Osteoblast (primary cell): Measurements from ENCODE around the gene FOXJ1. TPM values are rescaled to one million over a fixed set of nuclear protein-coding genes. Genes with fewer than 3 reads are reported as not detected.

Source experiments
- DNase-seq: peaks from one replicate; pipeline ENCODE4 v3.0.0; 2011; ENCODE audit warnings: low spot score, mixed read lengths; ENCODE audit not compliant: insufficient read length; ENCODE audit errors: missing footprints
- H2AFZ ChIP-seq: 2 replicates; pipeline ENCODE4 v1.6.0; 2011; ENCODE audit warnings: mild to moderate bottlenecking, low read length
- H3K27ac ChIP-seq: 2 replicates; pipeline ENCODE4 v1.5.1; 2011; ENCODE audit warnings: mild to moderate bottlenecking, low read depth, low read length, moderate library complexity
- H3K27me3 ChIP-seq: 2 replicates; pipeline ENCODE4 v1.6.0; 2012; ENCODE audit warnings: mild to moderate bottlenecking, control low read depth, inconsistent platforms, low read length, moderate library complexity; ENCODE audit not compliant: insufficient read depth
- H3K36me3 ChIP-seq: 2 replicates; pipeline ENCODE4 v1.5.1; 2011; ENCODE audit warnings: mild to moderate bottlenecking, low read length, control low read depth, moderate library complexity; ENCODE audit not compliant: insufficient read depth
- H3K4me1 ChIP-seq: 2 replicates; pipeline ENCODE4 v1.5.1; 2011; ENCODE audit warnings: mild to moderate bottlenecking, low read length, control low read depth, moderate library complexity; ENCODE audit not compliant: insufficient read depth
- H3K4me2 ChIP-seq: 2 replicates; pipeline ENCODE4 v1.6.0; 2011; ENCODE audit warnings: mild to moderate bottlenecking, low read length; ENCODE audit not compliant: insufficient read depth
- H3K4me3 ChIP-seq: fragments of 200-600 bp; sonication (generic); 3 replicates; pipeline ENCODE4 v1.5.1; 2012; ENCODE audit warnings: mild to moderate bottlenecking, low read length, inconsistent platforms; ENCODE audit not compliant: insufficient read depth
- H3K79me2 ChIP-seq: 2 replicates; pipeline ENCODE4 v1.6.0; 2012; ENCODE audit warnings: mild to moderate bottlenecking, low read length, control low read depth, inconsistent platforms; ENCODE audit not compliant: insufficient read depth
- H3K9me3 ChIP-seq: 2 replicates; pipeline ENCODE4 v1.5.1; 2011; ENCODE audit warnings: low read depth, low read length, control low read depth
- H4K20me1 ChIP-seq: 2 replicates; pipeline ENCODE4 v1.6.0; 2012; ENCODE audit warnings: mild to moderate bottlenecking, low read length, control low read depth; ENCODE audit not compliant: insufficient read depth
- total RNA-seq: library from RNA; depleted of rRNA; stranded (reverse); fragments of >200 nt; gene quantifications from 2 replicates; pipeline ENCODE4 v1.2.3, GENCODE V29; 2012
- TF ChIP-seq, protein P1 (sequence below): IDR thresholded peaks from 2 replicates; pipeline ENCODE4 v1.5.1; 2011; ENCODE audit warnings: mild to moderate bottlenecking, low read depth, low read length, moderate library complexity; ENCODE audit errors: extremely low read depth

The FOXJ1 gene
- total RNA-seq, 1 donor, result not detected

DNA sequence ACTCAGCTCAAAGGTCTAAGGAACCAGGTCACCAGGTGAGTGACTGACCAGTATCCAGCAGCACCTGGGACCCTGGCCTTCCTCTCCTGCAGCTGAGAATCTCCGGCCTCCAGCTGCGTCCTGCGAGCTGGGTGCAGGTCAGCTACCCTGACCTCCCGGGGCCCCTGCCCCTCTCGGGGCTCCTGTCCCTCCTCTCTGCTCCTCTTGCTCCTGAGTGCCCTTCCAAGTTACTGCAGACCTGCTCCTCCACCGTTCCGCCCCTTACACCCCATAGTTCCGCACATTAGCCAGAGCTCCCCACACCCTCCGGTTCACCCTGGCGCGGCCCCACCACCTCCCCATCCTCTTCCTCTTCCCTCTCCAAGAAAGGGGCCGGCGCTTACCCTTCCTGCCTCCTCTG is 10.6 kb downstream of the FOXJ1 start:
- H2AFZ ChIP-seq, result no peak overlapping the region
- peak; percentile 62 for DNase-seq
- no peaks in the 10 kb centered on the region for H3K36me3 ChIP-seq
- no peaks in the 10 kb centered on the region for H3K4me1 ChIP-seq
- H3K27ac ChIP-seq, result no peak overlapping the region
- no peaks in the 10 kb centered on the region for H3K9me3 ChIP-seq
- no peaks in the 10 kb centered on the region for H4K20me1 ChIP-seq
- TF ChIP-seq, protein P1, sequence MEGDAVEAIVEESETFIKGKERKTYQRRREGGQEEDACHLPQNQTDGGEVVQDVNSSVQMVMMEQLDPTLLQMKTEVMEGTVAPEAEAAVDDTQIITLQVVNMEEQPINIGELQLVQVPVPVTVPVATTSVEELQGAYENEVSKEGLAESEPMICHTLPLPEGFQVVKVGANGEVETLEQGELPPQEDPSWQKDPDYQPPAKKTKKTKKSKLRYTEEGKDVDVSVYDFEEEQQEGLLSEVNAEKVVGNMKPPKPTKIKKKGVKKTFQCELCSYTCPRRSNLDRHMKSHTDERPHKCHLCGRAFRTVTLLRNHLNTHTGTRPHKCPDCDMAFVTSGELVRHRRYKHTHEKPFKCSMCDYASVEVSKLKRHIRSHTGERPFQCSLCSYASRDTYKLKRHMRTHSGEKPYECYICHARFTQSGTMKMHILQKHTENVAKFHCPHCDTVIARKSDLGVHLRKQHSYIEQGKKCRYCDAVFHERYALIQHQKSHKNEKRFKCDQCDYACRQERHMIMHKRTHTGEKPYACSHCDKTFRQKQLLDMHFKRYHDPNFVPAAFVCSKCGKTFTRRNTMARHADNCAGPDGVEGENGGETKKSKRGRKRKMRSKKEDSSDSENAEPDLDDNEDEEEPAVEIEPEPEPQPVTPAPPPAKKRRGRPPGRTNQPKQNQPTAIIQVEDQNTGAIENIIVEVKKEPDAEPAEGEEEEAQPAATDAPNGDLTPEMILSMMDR, result no peak
- no peak overlapping the region for H3K4me3 ChIP-seq
- no peak overlapping the region for H3K4me2 ChIP-seq
- no peaks in the 10 kb centered on the region for H3K79me2 ChIP-seq
- peaks cover 35% of the 10 kb centered on the region for H3K27me3 ChIP-seq

- peaks cover 4% of the 10 kb centered on the region for H3K4me1 ChIP-seq
- H3K9me3 ChIP-seq, result no peaks in the 10 kb centered on the region
- peak; percentile 62 for DNase-seq
- peaks cover 8% of the 10 kb centered on the region for H3K27me3 ChIP-seq
- H3K79me2 ChIP-seq, result no peaks in the 10 kb centered on the region
- no peaks in the 10 kb centered on the region for H3K36me3 ChIP-seq
- no peak overlapping the region for H3K4me2 ChIP-seq
- no peak overlapping the region for H2AFZ ChIP-seq
- H3K4me3 ChIP-seq, result no peak overlapping the region
- TF ChIP-seq, protein P1, result no peak
- no peak overlapping the region for H3K27ac ChIP-seq
- H4K20me1 ChIP-seq, result no peaks in the 10 kb centered on the region
These were observed 15.1 kb downstream of the FOXJ1 start for GRCh38 chr17:76125922-76126321.

GRCh38 chr17:76125391-76125675 is 15.7 kb downstream of the FOXJ1 start:
- TF ChIP-seq, protein P1, result no peak
- peaks cover 4% of the 10 kb centered on the region for H3K4me1 ChIP-seq
- no peak overlapping the region for H2AFZ ChIP-seq
- no peak overlapping the region for H3K4me2 ChIP-seq
- H3K36me3 ChIP-seq, result no peaks in the 10 kb centered on the region
- DNase-seq, result no peak
- peaks cover 5% of the 10 kb centered on the region for H3K27me3 ChIP-seq
- H3K27ac ChIP-seq, result no peak overlapping the region
- no peaks in the 10 kb centered on the region for H4K20me1 ChIP-seq
- H3K79me2 ChIP-seq, result no peaks in the 10 kb centered on the region
- no peak overlapping the region for H3K4me3 ChIP-seq
- H3K9me3 ChIP-seq, result no peaks in the 10 kb centered on the region

GRCh38 chr17:76124582-76125390 is 16.3 kb downstream of the FOXJ1 start:
- Histone ChIP-seq H3K27me3 (peaks cover 3% of the 10 kb centered on the region), H4K20me1 (no peaks in the 10 kb centered on the region), H3K36me3 (no peaks in the 10 kb centered on the region), H3K9me3 (no peaks in the 10 kb centered on the region), H3K4me2 (no peak overlapping the region), H2AFZ (no peak overlapping the region), H3K4me1 (peaks cover 4% of the 10 kb centered on the region), H3K4me3 (no peak overlapping the region), H3K27ac (no peak overlapping the region), H3K79me2 (no peaks in the 10 kb centered on the region)
- DNase-seq, result peak; percentile 87
- TF ChIP-seq, protein P1, result peak; percentile 25
